K562 (cell line): Measurements from ENCODE around the gene UBE2U. TPM values are rescaled to one million over a fixed set of nuclear protein-coding genes. Genes with fewer than 3 reads are reported as not detected.

Experiments used
- ATAC-seq: fragments of 200-7000 bp; cut with Tn5 transposase; 3 replicates; pipeline ENCODE4 v1.9.1; 2020; ENCODE audit warnings: moderate library complexity
- BruUV-seq: library from RNA; stranded (reverse); fragments of 400-500 nt; replicated peaks from 2 replicates; lab custom pipeline; 2021; lab: Mats Ljungman, UMichigan
- CTCF ChIA-PET: fragments of 300-600 bp; formaldehyde crosslinking; extraction: SDS; loops from one replicate; lab custom pipeline; 2021; ENCODE audit warnings: low intra/inter-chr PET ratio; lab: Yijun Ruan, JAX
- POLR2A ChIA-PET: fragments of 300-600, 350-650 bp; sonication (Branson Sonifier 250); formaldehyde crosslinking; extraction: SDS; loops from one replicate; lab custom pipeline; 2021; ENCODE audit warnings: antibody characterized with exemption, inconsistent platforms; lab: Yijun Ruan, JAX
- DNase-seq, 4 experiments: peaks; one replicate each; pipeline versions ENCODE4 v3.0.0 to v3.0.0-alpha.2; 2011 to 2018; ENCODE audit warnings: low spot score in 3 of 4, mixed read lengths in 3 of 4; ENCODE audit errors: extremely low read depth in 1 of 4
- FAIRE-seq: peaks from 2 replicates; lab custom pipeline; 2011; peaks lifted over from hg19 to GRCh38; lab: Jason Lieb, UNC
- H2AFZ ChIP-seq: 2 replicates; pipeline ENCODE4 v1.6.0; 2011; ENCODE audit warnings: low read depth, low read length, control low read depth, inconsistent platforms
- H3K27ac ChIP-seq: fragments of 200-600 bp; 3 replicates; pipeline ENCODE4 v1.8.0; 2011; ENCODE audit warnings: low read depth, mild to moderate bottlenecking, control low read depth, inconsistent platforms, low read length, moderate library complexity, mixed read lengths; ENCODE audit errors: extremely low read depth
- H3K27me3 ChIP-seq, 2 experiments: fragments of 300-600 bp in 1 of 2; 2 replicates in 1 of 2; 3 replicates in 1 of 2; pipeline versions ENCODE4 v1.6.0 to v1.8.0; 2011; ENCODE audit warnings: inconsistent platforms in 2 of 2, low read length in 2 of 2, mild to moderate bottlenecking in 1 of 2, mixed read lengths in 1 of 2, moderate library complexity in 1 of 2; ENCODE audit not compliant: control insufficient read depth in 2 of 2, insufficient read depth in 2 of 2
- H3K36me3 ChIP-seq: fragments of 300-600 bp; 3 replicates; pipeline ENCODE4 v1.8.0; 2011; ENCODE audit warnings: mild to moderate bottlenecking, low read length, inconsistent platforms; ENCODE audit not compliant: control insufficient read depth, insufficient read depth
- H3K4me1 ChIP-seq, 2 experiments: fragments of 200-600 bp in 1 of 2; replicated peaks in 1 of 2; 2 replicates in 1 of 2; 3 replicates in 1 of 2; pipeline versions ENCODE4 v1.5.1 to v1.8.0; 2011; ENCODE audit warnings: inconsistent platforms in 2 of 2, low read length in 2 of 2, mild to moderate bottlenecking in 1 of 2, mixed read lengths in 1 of 2, moderate library complexity in 1 of 2; ENCODE audit not compliant: control insufficient read depth in 2 of 2, insufficient read depth in 2 of 2
- H3K4me2 ChIP-seq: 2 replicates; pipeline ENCODE4 v1.6.1; 2011; ENCODE audit warnings: low read length, control low read depth, inconsistent platforms, mixed read lengths; ENCODE audit not compliant: insufficient read depth
- H3K4me3 ChIP-seq: fragments of 200-600 bp; sonication (generic), shearing (Covaris generic); 2 replicates; pipeline ENCODE4 v1.5.1; 2016; ENCODE audit warnings: control low read depth, inconsistent platforms
- H3K79me2 ChIP-seq: fragments of 200-600 bp; 3 replicates; pipeline ENCODE4 v1.8.0; 2011; ENCODE audit warnings: low read length, inconsistent platforms; ENCODE audit not compliant: control insufficient read depth, insufficient read depth
- H3K9ac ChIP-seq, 2 experiments: 2 replicates each; pipeline versions ENCODE4 v1.6.0 to v1.6.1; 2011; ENCODE audit warnings: low read depth in 2 of 2, low read length in 2 of 2, control low read depth in 1 of 2, inconsistent platforms in 1 of 2, mild to moderate bottlenecking in 1 of 2, mixed read lengths in 1 of 2; ENCODE audit not compliant: insufficient read depth in 1 of 2
- H3K9me1 ChIP-seq: one replicate; pipeline ENCODE4 v1.6.0; 2011; ENCODE audit warnings: inconsistent platforms, mild to moderate bottlenecking, low read length, moderate library complexity; ENCODE audit not compliant: control insufficient read depth, insufficient read depth
- H3K9me3 ChIP-seq: replicated peaks from 2 replicates; pipeline ENCODE4 v1.5.1; 2011; ENCODE audit warnings: low read depth, low read length, inconsistent platforms; ENCODE audit not compliant: control insufficient read depth, insufficient read depth
- H4K20me1 ChIP-seq: replicated peaks from 2 replicates; pipeline ENCODE4 v1.6.1; 2011; ENCODE audit warnings: low read length, inconsistent platforms, mixed read lengths; ENCODE audit not compliant: control insufficient read depth, insufficient read depth
- ESRRB ChIP-seq: fragments of 250-450 bp; sonication (Bioruptor Pico); IDR thresholded peaks from 2 replicates; pipeline ENCODE4 v1.5.0; 2020; ENCODE audit warnings: mild to moderate bottlenecking, moderate library complexity, borderline replicate concordance
- NR2C1 ChIP-seq, 2 experiments: fragments of 450-650 bp; IDR thresholded peaks; 2 replicates each; pipeline ENCODE4 v1.6.1; 2017; ENCODE audit warnings: mild to moderate bottlenecking in 2 of 2, antibody characterized with exemption in 1 of 2, inconsistent platforms in 1 of 2, missing compliant biosample characterization in 1 of 2, missing genetic modification characterization in 1 of 2
- ZNF316 ChIP-seq: fragments of 450-650 bp; IDR thresholded peaks from 2 replicates; pipeline ENCODE4 v1.6.1; 2016
- WGBS: fragments of 100-300 bp; shearing (Covaris generic); methylation state at CpG from one replicate; pipeline ENCODE4 v1.1.6; 2016; ENCODE audit warnings: low coverage, mixed read lengths; ENCODE audit not compliant: insufficient coverage; ENCODE audit errors: missing lambda C conversion rate; 5-methylcytosine and 5-hydroxymethylcytosine counted together
- in situ Hi-C: fragments of 300-500 bp; cut with MboI; formaldehyde crosslinking; loops from 4 replicates; pipeline ENCODE4 v1.15.0; 2018; ENCODE audit warnings: inconsistent platforms, mixed read lengths
- intact Hi-C: fragments of 100-400 bp; cut with micrococcal nuclease; formaldehyde crosslinking; loops from 2 replicates; pipeline ENCODE4 v1.14.2; 2022
- polyA plus RNA-seq, 8 experiments: library from polyadenylated mRNA; depleted of rRNA in 4 of 8; stranded (reverse) in 5 of 8; unstranded in 3 of 8; fragments of >200 nt; fragmentation: Nextera tagmentation in 2 of 8; fragmentation: Illumina TruSeq in 1 of 8; extraction: Ambion mirVana in 2 of 8; extraction: Trizol in 1 of 8; gene quantifications; 2 replicates each; pipeline versions ENCODE4 v1.2.1 to v1.2.3, GENCODE V29; 2011 to 2014; ENCODE audit warnings: inconsistent platforms in 1 of 8, missing spikeins in 1 of 8
- total RNA-seq, 7 experiments: library from RNA; depleted of rRNA in 6 of 7; stranded (reverse); fragments of >200 nt in 6 of 7; fragmentation: Illumina TruSeq in 2 of 7; extraction: Trizol in 2 of 7; gene quantifications; 2 replicates each; pipeline versions ENCODE4 v1.2.1 to v1.2.3, GENCODE V29; 2011 to 2021; ENCODE audit warnings: low replicate concordance in 1 of 7
- TF ChIP-seq, protein P1 (sequence below), 3 experiments: fragments of 200-800 bp in 1 of 3; fragments of 250-450 bp in 1 of 3; fragments of 450-650 bp in 1 of 3; sonication (Bioruptor Pico) in 1 of 3; sonication (Bioruptor generic) in 1 of 3; formaldehyde crosslinking in 1 of 3; IDR thresholded peaks; 2 replicates each; pipeline versions ENCODE4 v1.6.1 to v1.8.0; 2016 to 2022; ENCODE audit warnings: mild to moderate bottlenecking in 2 of 3, missing genetic modification characterization in 2 of 3, missing compliant biosample characterization in 1 of 3, moderate library complexity in 1 of 3

UBE2U gene
- total and polyA plus RNA-seq, 9 of the 15 experiments (the other 6 are each of a cell fraction or from before 2014, with no cell fraction given) = not detected

DNA sequence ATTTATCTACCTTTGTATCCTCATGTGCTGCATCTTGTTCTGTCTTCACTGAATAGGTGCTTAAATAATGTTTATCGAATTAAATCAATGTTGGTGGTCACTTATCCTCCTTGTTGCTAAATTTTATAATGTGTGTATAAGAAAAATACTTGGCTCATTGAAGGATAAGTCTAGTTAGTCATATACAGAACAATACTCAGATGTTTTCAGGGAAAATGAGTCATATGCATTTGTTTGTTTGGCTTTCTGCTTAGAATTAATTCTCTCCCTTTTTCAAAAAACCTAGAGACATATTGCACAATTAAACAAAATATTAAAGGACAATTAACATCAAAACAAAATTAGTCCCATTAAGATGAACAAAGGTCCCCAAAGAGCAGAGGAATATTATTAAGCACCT is 89.0 kb downstream of the UBE2U start:
- H3K4me3 ChIP-seq = no peak overlapping the region
- H3K36me3 ChIP-seq = no peaks in the 10 kb centered on the region
- H3K4me1 ChIP-seq = no peaks in the 10 kb centered on the region
- no peaks in the 10 kb centered on the region for H3K27me3 ChIP-seq
- WGBS = 0% methylated on average over 1 of the region's 1 CpG
- H3K9ac ChIP-seq = no peak overlapping the region
- intact Hi-C loops = no loop called here
- no peaks in the 10 kb centered on the region for H3K79me2 ChIP-seq
- no peak overlapping the region for H2AFZ ChIP-seq
- TF ChIP-seq, protein P1, sequence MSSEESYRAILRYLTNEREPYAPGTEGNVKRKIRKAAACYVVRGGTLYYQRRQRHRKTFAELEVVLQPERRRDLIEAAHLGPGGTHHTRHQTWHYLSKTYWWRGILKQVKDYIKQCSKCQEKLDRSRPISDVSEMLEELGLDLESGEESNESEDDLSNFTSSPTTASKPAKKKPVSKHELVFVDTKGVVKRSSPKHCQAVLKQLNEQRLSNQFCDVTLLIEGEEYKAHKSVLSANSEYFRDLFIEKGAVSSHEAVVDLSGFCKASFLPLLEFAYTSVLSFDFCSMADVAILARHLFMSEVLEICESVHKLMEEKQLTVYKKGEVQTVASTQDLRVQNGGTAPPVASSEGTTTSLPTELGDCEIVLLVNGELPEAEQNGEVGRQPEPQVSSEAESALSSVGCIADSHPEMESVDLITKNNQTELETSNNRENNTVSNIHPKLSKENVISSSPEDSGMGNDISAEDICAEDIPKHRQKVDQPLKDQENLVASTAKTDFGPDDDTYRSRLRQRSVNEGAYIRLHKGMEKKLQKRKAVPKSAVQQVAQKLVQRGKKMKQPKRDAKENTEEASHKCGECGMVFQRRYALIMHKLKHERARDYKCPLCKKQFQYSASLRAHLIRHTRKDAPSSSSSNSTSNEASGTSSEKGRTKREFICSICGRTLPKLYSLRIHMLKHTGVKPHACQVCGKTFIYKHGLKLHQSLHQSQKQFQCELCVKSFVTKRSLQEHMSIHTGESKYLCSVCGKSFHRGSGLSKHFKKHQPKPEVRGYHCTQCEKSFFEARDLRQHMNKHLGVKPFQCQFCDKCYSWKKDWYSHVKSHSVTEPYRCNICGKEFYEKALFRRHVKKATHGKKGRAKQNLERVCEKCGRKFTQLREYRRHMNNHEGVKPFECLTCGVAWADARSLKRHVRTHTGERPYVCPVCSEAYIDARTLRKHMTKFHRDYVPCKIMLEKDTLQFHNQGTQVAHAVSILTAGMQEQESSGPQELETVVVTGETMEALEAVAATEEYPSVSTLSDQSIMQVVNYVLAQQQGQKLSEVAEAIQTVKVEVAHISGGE (CRISPR knock-in tag; IDR thresholded peaks at IDR 0.05) = no peak
- no peak for TF ChIP-seq ZNF316
- TF ChIP-seq NR2C1 (IDR thresholded peaks at IDR 0.05) = no peak
- TF ChIP-seq NR2C1 (tag; IDR thresholded peaks at IDR 0.05) = no peak
- TF ChIP-seq ESRRB (CRISPR knock-in tag) = no peak
- TF ChIP-seq, all 486 proteins: peak for 0
- no peaks in the 10 kb centered on the region for H3K9me3 ChIP-seq
- H4K20me1 ChIP-seq = no peaks in the 10 kb centered on the region
- no TSS peak for BruUV-seq
- H3K4me2 ChIP-seq = no peak overlapping the region
- no peak for FAIRE-seq
- ATAC-seq = no peak
- no peaks in the 10 kb centered on the region for H3K9me1 ChIP-seq
- POLR2A ChIA-PET = no interaction called here
- in situ Hi-C loops = no loop called here
- CTCF ChIA-PET = no interaction called here
- H3K27ac ChIP-seq = no peak overlapping the region
- no peak for DNase-seq
